GM12873 (cell line): Measurements from ENCODE around the gene ZNF582.

ENCODE experiments used
- TF ChIP-seq, protein P1 (sequence below): IDR thresholded peaks from 2 replicates; pipeline ENCODE4 v1.5.1; 2012; ENCODE audit warnings: low read depth, mild to moderate bottlenecking, moderate library complexity, low read length, control low read depth; ENCODE audit not compliant: insufficient read depth; ENCODE audit errors: missing control alignments

Gene ZNF582

DNA sequence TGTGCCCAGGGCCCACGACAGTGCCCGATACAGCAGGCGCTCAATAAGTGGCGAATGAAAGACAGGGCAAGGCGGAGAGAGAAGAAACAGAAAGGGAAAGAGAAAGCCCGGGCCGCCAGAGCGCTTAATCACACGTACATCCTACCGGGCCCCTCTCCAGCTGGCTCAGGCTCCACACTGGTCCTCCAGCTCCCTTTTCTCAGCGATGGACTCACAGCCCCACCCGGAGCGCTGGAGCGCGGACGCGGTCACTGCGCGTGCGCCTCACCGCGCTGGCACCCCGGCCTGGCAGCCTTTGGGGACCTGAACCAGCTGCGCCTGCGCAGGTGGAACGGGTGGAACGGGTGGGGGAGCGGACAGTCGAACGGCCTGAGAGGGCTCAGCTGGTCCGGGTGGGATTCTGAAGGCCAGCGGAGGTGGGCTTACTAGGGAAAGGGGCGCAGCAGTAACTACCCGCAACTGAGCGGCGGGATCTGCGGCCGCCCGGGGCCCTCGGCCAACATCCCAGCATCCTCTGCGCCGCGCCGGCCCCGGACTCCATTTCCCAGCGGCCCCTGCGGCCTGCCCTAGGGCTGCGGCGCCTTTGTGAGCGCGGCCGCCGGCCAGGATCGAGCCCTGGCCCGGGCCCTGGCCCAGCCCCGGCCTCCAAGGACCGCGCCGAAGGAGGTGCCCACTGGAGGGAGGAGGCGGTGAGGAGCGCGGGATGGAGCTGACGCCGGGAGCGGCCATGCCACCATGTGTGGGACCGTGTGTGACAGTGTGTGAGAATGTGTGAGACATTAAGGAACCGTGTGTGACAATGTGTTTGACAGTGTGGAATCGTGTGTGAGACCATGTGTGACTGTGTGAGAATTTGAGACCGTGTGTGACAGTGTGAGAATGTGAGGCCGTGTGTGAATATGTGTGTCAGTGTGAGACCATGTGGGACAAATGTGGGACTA lies 10.7 kb upstream of the ZNF582 start, which contains the start of gene ZNF583:
Gene ZNF583, plus strand, starts transcription at position 569 of the 941 bp plus-strand sequence. CDS start 2,783 bp downstream, outside the sequence.
- TF ChIP-seq, protein P1, sequence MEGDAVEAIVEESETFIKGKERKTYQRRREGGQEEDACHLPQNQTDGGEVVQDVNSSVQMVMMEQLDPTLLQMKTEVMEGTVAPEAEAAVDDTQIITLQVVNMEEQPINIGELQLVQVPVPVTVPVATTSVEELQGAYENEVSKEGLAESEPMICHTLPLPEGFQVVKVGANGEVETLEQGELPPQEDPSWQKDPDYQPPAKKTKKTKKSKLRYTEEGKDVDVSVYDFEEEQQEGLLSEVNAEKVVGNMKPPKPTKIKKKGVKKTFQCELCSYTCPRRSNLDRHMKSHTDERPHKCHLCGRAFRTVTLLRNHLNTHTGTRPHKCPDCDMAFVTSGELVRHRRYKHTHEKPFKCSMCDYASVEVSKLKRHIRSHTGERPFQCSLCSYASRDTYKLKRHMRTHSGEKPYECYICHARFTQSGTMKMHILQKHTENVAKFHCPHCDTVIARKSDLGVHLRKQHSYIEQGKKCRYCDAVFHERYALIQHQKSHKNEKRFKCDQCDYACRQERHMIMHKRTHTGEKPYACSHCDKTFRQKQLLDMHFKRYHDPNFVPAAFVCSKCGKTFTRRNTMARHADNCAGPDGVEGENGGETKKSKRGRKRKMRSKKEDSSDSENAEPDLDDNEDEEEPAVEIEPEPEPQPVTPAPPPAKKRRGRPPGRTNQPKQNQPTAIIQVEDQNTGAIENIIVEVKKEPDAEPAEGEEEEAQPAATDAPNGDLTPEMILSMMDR, result no peak

DNA sequence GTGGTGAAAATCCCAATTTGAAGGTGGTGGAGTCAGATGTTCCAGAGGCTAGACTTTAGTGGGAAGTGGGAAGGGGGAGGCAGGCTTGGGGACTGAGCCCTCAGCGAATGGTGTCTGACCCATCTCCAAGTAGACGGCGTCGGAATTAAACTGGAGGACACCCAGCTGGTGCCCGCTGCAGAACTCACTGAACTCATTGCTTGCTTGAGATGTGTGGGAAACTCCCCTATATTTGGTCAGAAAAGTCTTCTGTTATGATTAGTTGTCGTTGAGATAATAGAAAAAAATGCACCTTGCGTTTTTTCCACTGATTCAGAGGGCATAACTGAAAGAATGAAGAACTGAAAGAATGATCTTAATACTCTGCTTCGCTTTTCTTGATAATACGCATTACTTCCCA lies 9.9 kb upstream of the ZNF582 start:
- TF ChIP-seq, protein P1, result no peak

DNA sequence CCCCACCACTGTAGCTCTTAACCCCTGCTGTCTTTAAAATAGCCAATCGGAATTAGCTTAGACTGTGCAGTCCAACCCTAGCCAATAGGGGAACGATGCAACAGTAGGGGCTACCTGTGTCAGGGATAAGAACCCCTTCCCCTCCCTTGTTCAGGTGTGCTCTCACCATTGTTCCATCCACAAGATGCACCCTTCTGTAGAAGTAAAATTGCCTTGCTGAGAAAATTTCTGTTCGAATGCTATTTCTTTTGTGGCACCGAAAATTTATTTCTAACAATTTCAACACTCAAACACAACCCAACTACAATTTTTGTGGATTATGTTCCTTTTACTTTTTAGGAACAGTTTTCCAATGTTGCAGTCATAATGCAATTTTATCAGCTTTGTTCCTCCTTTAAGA lies 7.2 kb upstream of the ZNF582 start:
- TF ChIP-seq, protein P1, result no peak

DNA sequence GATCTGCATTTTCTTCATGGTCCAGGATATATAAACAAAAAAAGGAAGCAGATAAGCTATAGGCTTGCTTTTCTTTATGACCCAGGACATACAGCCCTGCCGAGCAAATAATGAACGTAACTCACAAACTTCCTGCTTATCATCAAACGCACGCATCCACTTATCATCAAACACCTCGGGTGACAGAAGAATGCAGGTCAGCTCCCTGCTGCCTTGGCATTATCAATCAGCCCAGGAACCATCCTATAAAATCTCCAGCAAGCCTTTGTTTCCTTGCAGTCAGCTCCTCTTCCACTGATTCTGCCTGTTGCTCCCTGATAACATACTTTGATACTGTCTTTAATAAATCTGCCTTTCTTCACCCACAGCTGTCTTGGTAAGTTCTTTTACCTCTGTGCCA lies 5.5 kb upstream of the ZNF582 start:
- TF ChIP-seq, protein P1, result no peak

DNA sequence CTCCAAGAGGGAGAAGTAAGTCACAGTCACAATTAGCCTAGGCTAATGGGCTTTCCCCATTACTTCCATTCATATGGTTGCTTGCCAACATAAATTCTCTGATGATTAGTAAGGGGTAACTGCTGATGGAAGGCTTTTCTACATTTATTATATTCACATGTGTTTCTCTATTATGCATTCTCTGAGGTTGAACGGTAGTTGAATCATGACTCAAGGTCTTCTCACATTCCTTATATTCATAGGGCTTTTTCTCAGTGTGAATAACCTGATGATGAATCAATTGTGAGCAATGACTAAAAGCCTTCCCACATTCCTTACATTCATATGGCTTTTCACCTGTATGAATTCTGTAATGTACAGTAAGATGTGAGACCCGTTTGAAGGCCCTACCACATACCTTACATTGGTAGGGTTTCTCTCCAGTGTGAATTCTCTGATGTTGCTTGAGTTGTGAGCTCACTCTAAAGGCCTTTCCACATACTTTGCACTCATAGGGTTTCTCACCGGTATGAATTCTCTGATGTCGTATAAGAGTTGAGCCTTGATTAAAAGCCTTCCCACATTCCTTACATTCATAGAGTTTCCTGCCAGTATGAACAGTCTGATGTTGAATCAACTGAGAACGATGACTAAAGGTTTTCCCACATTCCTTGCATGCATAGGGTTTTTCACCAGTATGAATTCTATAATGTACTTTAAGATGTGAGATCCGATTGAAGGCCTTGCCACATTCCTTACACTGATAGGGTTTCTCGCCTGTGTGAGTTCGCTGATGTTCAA lies 9.3 kb downstream of the ZNF582 start:
- TF ChIP-seq, protein P1, result no peak

DNA sequence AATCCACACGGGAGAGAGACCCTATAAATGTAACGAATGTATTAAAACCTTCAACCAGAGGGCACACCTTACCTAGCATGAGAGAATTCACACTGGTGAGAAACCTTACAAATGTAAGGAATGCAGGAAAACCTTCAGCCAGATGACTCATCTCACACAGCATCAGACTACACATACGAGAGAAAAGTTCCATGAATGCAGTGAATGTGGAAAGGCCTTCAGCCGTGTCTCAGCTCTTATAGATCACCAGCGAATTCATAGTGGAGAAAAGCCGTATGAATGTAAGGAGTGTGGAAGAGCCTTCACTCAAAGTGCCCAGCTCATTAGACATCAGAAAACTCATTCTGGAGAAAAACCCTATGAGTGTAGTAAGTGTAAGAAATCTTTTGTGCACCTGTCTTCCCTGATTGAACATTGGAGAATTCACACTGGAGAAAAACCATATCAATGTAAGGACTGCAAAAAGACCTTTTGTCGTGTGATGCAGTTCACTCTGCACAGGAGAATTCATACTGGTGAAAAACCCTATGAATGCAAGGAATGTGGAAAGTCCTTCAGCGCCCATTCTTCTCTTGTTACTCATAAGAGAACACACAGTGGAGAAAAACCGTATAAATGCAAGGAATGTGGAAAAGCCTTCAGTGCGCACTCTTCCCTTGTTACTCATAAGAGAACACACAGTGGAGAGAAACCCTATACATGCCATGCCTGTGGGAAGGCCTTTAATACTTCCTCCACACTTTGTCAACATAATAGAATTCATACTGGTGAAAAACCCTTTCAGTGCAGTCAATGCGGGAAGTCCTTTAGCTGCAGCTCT lies 16.0 kb downstream of the ZNF582 start:
- TF ChIP-seq, protein P1, result no peak
